CD4-positive, alpha-beta T cell treated with Interleukin-4 for 1 hour (primary cell): ENCODE data around the gene TMEM54.
"Not testable (repeated sequence)": the region's sequence is repeated elsewhere in the genome, so short reads cannot be mapped to it uniquely, and the experiment has no call there.

Source experiments
- DNase-seq, 2 donors: peaks; one replicate each; pipeline ENCODE4 v3.0.0-alpha.2; 2020 to 2022

Gene TMEM54

DNA sequence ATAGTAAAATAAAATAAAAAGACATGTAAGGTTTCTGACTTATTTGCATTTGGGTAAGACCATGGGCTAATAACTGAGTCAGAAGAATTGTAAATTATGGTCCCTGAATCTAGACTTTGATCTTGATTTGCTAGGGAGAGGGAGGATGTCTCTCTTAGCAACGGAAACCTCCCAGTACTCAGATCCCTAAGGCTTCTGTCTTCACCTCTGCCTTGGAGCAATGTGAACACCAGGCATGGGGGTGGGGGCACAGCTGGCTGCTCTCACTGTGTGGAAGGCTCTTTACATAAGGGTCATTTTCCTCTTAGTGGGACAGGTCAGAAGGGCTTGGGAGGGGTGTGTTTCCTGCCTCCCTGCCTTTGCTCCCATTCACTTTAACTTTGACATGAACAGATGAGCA lies 17.0 kb upstream of the TMEM54 start:
- DNase-seq = no peak

DNA sequence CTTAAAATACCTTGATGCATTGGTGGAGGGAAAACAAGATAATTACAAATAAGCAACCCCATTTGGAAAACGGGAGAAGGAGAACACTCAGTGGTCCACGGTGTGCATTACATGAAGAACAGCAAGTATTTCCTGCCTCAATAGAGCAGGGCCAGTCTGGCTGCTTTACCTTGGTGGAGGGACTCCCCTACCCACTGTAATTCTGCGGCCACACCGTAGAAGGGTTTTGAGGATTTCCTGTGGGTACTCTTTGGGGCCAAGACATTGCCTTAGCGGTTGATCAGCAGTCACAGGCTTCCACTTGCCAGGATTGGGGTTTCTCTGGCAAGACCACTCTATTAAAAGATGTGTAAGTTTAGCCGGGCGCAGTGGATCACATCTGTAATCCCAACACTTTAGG lies 16.3 kb upstream of the TMEM54 start:
- DNase-seq = no peak

DNA sequence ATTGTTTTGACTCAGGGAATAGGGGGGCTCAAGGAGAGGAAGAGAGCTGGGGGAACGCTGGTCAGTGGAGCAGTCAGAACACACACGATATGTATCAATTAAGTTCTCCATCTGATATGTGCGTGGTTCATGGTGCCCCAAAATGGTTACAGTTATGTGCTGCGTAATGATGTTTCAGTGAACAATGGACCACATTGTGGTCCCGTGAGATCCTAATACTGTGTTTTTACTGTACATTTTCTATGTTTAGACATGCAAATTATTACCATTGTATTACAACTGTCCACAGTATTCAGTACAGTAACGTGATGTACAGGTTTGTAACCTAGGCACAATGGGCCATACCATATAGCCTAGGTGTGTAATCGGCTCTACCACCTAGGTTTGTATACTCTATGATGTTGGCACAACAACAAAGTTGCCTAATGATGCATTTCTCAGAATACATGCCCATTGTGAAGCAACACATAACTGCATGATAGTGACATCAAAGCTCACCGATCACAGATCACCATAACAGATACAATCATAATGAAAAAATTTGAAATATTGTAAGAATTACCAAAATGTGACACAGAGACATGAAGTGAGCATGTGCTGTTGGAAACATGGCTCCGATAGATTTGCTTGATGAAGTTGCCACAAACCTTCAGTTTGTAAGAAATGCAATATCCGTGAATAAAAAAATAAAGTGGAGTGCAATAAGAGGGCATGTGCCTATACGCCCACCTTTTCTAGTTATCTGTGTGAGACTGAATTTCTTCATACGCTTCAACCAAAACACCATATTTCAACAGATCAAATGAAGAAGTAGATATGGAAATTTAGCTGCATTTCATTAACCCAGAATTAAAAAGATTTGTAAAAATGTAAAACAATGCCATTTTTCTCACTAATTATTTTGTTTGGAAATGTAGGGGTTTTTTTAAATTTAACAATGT lies 14.8 kb upstream of the TMEM54 start:
- DNase-seq = no peak

DNA sequence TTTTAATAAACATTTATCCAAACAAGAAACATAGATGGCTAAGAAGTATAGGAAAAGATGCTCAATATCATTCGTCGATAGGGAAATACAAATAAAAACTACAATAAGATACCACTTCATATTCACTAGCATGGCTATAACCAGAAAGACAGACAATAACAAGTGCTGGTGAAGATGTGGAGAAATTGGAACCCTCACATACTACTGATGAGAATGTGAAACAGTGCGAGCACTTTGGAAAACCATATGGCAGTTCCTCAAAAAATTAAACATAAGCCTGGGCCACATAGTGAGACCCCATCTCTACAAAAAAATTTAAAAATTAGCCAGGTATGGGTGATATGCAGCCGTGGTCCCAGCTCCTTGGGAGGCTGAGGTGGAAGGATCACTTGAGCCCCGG lies 9.1 kb upstream of the TMEM54 start:
- no peak for DNase-seq

DNA sequence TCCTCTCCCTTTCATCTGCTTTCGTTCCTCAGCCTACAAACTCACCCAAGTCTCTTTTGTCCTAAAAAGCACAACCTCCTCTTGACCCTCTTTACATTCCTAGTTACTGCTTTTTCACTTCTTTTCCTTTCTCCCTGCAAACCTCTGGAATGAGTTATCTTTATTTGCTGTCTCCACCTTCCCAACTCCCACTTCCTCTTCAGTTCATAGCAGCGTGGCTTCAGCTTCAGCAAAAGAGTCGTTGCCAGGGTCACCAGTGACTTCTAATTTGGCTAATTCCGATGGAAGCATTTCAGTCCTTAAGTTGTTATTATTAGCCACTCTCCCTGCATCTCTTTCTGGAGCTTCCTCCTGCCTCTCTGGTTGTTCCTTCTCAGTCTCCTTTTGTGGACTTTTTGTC lies 6.2 kb upstream of the TMEM54 start:
- no peak for DNase-seq

DNA sequence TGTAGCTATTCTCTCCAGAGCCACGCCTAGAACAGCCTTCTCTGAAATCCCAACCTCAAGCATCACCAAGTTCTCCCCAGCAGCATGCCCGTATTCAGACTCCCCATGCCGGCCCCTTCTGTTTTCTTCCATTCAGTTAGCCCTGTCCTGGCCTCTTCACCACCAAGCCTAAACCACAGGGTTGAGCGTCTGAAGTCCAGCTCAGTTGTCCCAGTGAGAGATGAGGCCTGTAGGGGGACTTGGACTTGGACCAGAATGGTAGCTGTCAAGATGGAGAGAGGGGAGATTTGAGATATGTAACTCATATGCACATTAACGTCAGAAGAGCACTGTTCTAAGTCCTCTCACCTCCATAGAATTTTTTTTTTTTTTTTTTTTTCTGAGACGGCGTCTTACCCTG lies 5.5 kb upstream of the TMEM54 start:
- no peak for DNase-seq

DNA sequence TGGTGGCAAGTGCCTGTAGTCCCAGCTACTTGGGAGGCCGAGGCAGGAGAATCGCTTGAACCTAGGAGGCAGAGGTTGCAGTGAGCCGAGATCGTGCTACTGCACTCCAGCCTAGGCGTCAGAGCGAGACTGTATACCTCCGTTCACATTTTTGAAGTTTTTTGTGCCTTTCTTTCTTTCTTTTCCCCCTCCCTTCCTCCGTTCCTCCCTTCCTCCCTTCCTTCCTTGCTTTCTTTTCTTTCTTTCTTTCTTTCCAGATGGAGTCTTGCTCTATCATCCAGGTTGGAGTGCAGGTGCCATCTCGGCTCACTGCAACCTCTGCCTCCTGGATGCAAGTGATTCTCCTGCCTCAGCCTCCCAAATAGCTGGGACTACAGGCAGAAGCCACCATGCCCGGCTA lies 4.4 kb upstream of the TMEM54 start:
- DNase-seq = not testable (repeated sequence)

DNA sequence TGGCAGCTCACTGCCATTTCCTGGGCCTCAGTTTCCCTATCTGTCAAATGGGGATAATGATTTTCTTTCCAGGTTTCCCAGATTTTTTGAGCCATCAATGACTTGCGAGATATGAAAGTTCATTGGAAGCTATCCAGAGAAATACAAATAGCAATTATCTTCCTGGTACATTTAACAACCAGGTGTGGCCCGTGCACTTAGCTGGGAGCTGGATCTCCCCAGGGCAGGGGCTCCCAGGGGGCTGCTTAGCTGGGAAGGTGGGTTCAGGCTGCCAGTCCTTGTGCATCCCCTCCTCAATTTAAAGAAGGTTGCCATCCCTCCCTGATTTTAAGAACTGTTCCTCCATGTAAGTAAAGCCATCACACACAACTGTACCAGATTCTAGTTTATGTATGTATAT lies 3.6 kb upstream of the TMEM54 start:
- DNase-seq = no peak

DNA sequence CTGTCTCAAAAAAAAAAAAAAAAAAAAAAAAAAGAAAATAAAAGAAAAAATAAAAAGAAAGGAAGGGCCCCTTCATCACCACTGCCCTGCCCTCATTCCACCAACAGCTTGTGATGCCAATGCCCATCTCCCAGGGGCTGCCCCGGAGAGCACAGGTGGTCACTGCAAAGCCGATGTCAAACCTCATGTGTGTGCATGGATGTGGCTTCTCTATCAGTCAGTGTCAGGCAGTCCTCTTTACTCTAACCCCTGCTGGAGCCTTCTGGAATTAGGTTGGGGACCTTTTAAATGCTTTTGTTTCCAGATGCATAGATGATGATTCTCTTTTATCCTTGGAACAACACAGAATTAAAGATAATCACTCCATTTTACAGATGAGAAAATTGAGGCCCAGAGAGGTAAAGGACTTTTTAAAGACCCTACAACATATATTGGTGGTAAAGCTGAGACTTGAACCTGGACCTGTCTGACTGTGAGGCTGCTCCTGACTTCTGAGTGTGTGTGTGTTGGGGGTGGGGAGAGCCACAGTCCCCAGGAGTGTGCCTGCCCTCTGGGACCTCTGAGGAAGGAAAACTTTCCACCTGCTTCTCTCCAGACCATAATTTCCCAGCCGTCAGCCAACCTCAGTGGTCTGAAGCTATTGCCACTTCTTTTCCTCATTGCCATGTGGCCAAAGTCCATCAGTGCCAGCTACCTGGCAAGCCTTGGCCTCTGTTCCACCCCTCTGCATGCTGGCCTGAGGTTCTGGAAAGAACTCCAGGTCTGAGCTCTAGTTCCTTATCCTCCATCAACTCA lies 3.0 kb upstream of the TMEM54 start:
- no peak for DNase-seq

DNA sequence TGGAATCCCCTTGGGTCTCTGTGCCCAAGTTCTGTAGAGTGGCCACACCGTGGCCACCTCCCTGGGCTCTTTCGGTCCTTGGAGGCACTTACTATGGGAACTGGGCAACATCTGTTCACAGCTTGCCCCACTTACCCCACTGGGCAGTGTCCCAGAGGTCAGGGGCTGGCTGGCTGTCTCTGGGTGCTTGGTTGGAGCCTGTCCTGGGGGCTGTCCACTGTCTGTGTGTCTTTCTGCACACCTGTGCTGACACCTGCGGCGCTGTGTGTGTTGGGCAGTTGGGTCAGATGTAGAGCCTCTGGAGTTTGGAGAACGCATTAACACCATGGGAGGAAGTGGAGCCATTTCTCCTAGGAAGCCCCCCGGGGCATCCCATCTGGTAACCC lies 1.3 kb upstream of the TMEM54 start:
- no peak for DNase-seq

DNA sequence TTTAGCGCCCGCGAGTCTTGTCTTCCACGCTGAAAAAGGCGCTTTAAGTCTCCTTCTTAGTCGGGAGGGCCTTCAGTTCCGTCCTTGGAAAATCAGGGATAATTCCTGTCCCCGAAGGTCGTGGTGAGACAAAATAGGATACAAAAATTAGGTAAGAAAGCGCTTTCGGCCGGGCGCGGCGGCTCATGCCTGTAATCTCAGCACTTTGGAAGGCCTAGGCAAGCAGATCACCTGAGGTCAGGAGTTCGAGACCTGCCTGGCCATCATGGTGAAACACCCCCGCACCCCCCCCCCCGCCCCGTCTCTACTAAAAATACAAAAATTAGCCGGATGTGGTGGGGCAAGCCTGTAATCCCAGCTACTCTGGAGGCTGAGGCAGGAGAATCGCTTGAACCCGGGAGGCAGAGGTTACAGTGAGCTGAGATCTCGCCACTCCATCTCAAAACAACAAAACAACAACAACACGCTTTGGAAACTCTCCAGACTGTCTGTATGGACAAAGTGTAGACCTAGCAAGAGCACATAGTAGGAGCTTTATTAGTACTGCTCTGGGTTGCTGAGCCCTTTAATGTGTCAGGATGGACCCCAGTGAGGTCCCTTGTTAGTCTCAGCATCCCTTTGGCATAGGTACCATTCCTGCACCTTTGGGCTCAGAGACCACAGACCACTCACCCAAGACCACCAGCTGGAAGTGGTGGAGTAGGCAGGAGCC lies 790 bp upstream of the TMEM54 start:
- no peak for DNase-seq

DNA sequence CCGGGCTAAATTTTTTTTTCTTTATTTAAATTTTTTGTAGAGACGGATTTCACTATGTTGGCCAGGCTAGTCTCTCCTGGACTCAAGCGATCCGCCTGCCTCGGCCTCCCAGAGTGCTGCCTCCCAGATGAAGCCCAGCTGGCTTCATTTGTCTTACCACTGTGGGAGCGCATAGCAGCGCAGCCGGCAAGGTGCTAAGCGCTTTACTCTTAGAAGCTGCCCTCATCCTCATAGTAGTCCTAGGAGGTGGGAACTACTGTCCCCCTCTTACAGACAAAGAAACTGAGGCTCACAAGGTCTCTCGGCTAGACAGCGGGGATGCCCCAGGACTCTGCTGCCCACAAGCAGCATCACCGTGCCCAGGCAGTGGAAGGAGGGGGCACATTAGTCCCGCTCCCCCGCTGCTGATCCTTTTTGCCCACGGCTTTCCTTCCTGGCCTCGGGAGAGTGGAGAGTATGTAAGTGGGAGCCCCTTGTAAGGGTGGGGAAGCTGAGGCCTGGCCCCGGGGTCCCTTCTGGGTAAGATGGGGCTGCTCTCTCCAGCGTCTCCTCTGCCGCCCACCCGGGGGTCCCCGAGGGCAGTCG lies 726 bp downstream of the TMEM54 start:
- DNase-seq = no peak

DNA sequence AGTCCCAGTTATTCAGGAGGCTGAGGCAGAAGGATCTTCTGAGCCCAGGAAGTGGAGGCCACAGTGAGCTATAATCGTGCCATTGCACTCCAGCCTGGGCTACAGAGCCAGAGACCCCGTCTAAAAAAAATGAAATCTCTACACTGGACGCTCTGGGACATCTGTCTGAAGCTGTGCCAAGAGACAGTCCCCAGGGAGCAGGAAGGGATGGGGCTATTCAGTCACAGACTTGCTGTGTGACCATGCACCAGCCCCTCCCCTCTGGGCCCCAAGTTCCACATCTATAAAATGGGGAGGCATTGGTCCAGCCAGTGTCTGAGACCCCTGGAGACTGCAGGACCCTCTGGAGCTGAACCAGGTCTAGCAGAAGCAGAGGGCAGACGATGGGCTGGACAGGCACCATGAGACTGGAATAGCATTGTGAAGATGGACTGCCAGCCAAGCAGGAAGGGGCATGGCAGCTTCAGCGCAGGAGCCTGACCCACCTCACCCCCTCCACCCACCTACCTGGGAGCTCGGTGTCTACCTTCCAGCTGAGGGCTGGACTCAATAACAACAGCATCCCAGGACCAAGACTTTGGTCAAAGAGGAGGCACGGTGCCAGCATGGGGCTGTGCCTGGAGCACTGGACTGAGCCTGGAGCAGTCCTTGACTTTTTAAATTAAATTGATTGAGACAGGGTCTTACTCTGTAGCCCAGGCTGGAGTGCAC lies 1.4 kb downstream of the TMEM54 start:
- no peak for DNase-seq

DNA sequence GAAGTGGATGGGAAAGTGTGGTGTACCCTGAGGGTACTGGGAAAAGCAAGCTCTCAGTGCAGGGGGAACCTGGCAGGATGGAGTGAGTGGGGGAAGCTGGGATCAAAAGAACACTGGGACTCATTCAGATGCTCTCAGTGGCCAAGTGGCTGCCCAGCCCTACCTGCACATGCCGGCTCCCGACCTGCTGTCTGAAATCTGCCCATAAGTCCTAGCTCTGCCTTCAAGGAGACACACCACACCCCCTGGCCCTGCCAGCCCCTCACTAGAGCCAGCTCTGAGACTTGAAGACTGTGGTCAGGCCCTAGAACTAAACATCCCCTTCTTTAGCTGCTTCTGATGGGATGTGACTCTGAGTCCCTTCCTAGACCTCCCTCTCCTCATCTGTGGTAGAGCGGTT lies 2.2 kb downstream of the TMEM54 start:
- DNase-seq = no peak

DNA sequence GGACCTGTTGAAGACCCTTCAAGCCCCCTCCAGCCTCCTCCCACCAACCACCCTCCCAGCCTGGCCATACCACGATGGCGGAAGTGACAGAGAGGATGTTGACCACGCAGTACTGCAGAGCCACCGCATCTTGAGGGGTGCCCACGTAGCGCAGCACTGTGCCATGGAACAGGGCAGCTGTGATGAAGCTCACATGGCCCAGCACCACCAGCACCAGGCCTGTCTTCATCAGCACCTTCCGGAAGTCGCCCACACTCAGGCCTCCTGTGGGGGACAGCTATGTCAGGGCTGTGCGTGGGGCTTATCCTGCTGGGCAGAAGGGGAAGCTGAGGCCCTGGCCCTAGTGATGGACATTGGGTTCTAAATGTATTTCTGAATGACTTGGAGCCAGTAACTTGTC lies 3.1 kb downstream of the TMEM54 start:
- no peak for DNase-seq

DNA sequence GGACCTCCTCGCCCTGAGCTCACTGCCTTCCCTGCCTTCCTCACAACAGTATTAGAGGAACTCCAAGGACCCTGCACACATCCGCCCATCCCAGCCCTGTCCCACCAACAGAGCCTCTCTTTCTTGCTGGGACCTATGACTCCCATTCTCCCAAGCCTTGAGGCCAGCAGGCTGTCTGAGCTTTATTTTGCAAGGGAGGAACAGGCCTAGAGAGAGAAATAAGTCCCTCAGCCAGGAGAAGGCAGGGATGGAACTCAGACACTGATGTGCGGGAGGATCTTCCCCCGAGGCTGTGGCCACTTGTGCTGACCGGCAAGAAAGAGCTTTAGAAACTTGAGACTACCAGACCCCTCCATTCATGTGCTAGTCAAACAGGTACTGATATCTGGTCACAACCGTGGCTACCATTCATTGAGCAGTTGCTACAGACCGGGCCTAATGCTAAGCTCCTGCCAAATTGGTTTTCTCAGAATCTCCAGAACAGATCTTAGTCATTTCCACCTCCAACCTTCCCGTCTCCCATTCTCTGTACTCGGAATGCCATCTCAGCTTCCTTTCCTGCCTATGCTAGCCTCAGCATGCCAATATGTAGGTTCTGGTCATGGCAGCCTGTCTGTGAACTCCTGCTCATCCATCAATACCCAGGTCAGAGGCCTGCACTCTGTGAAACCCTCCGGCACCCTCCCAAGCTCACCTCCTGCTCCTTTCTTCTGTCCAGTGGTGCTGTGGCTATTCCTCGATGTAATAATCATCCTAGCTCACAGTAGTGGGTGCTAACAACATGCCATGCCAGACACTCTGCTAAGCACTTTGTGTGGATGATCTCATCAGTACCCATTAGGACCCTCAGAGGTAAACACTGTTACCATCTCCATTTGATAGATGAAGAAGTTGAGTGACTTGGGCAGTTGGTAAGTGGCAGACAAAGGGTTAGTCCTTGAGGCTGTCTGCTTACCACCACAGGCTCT lies 3.8 kb downstream of the TMEM54 start:
- no peak for DNase-seq

DNA sequence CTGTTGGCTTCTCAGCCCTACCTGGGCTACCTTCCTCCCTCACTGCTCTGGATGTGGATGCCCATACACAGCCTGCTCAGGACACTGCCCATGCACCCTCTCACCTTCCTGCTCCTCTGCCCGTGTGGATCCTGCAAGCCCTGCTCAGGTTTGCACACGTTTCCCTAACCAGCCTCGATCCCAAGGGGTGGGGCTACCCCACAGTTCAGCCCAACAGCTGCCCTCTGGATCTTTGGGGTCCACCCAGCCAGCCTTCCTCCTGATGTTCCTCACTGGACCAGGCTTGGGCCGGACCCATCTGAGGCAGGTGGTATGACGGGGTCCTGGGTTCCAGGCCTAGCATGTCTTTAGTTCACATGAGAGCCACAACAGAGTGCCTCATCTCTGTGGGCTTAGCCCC lies 4.7 kb downstream of the TMEM54 start:
- no peak for DNase-seq

DNA sequence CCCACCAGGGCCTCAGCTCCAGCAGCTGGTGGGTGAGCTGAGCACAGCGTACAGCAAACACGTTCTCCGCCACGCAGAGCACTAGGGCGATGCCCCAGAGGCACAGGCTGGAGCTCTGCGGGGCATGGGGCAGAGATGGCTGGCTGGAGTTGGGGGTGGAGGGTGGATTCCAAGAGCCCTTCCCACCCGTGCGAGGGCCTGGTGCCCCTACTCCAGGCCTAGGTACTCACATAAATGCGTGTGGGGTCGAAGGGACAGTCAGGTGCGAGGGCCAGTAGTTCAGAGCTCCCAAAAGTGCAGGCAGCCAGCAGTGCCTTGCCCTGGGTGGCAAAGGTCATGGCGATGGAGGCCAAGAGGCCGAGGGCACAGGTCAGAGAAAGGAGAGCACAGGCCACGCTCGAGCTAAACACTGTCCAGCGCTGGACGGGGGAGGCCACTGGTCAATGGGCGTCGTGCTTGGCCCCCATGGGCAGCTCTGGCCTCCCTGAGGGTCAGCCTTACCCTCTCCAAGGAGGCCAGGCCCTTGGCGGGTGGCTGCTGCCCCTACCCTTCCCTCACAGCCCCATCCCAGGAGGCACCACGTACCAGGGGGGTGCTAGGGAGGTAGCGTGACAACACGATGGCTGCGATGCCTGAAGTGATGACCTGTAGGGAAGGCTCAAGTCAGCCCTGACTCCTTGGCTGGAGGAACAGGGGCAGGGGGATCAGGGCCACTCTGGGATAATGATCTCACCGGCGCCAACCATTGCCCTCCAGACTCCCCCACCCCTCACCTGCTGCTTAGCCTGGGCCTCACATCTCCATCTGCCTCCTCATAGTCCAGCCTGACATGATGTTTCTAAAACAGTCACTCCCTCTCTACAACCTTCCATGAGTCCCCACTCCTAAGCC lies 5.6 kb downstream of the TMEM54 start:
- no peak for DNase-seq

DNA sequence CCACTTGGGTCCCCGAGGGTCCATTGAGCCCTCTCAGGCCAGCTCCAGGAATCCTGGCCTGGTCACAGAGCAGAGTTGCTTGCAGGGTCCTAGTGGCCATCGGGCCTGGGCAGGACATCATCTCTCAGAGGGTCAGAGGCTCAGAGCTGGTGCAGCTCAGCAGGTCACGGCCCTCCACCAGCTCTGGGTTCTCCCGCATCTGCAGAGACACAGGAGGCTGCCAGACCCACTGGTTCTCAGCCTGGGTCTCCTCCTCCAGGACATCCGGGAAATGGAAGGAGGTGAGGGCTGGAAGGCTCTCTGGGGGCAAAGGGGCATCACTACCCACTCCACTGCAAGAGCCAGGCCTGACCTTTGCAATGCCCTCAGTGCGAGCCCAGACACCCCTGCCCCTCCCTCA lies 6.5 kb downstream of the TMEM54 start:
- no peak for DNase-seq

DNA sequence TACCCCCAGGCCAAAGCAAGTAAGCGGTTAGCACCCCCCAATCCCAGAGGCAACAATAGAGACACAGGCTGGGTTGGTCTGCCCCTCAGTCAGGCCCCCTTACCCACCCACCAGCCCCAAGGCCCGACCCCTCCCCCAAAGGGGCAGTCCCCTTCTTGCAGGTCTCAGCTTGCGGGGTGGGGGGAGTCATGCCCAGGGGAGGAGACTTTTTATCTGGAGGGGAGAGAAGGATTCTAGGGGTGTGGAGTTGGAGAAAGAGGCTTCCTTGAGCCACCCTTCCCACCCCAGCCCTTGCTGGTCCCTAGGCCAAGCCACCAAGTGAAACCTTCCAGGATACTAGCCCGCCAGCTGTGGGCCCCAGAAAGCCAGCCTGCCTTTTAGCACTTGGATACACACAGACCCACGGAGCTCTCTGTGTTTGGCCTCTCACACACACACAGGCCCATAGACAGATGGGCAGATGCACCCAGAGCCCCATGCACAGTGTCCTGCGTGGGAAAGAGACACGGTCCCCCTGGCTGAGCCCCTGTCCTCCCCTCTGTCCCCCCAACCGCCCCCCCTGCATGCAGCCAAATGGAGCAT lies 7.1 kb downstream of the TMEM54 start:
- DNase-seq = no peak
